ENCODE data around the gene MRPL42. TPM values are rescaled to one million over a fixed set of nuclear protein-coding genes. Genes with fewer than 3 reads are reported as not detected.

MRPL42 gene
- total RNA-seq, 1 donor: 96.6 TPM

- no peak for DNase-seq (ENCODE audit: low read depth)
- TF ChIP-seq CTCF (IDR thresholded peaks at IDR 0.05; ENCODE audit: insufficient read depth, low read length): no peak
- no peak overlapping the region for H3K4me3 ChIP-seq (ENCODE audit: low read depth, low read length)
Observed at GRCh38 chr12:93459097-93459496, 8.2 kb upstream of the MRPL42 start.

- no peak for DNase-seq (ENCODE audit: low read depth)
- TF ChIP-seq CTCF (IDR thresholded peaks at IDR 0.05; ENCODE audit: insufficient read depth, low read length): no peak
- H3K4me3 ChIP-seq (ENCODE audit: low read depth, low read length): no peak overlapping the region
Observed at GRCh38 chr12:93460003-93460402, 7.3 kb upstream of the MRPL42 start.

- no peak for TF ChIP-seq CTCF (IDR thresholded peaks at IDR 0.05; ENCODE audit: insufficient read depth, low read length)
- no peak for DNase-seq (ENCODE audit: low read depth)
- no peak overlapping the region for H3K4me3 ChIP-seq (ENCODE audit: low read depth, low read length)
Observed at GRCh38 chr12:93460902-93461301, 6.4 kb upstream of the MRPL42 start.

DNA sequence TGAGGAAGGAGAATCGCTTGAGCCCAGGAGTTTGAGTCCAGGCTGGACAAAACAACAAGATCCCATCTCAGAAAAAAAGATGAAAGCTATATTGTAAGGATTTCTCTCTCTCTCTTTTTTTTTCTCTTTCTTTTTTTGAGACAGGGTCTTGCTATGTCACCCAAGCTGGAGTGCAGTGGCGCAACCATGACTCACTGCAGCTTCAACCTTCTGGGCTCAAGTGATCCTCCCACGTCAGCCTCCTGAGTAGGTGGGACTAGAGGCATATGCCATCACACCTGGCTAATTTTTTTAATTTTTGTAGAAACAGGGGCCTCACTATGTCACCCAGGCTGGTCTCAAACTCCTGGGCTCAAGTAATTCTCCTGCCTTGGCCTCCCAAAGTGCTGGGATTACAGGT is 5.8 kb upstream of the MRPL42 start:
- no peak for DNase-seq (ENCODE audit: low read depth)
- no peak overlapping the region for H3K4me3 ChIP-seq (ENCODE audit: low read depth, low read length)
- no peak for TF ChIP-seq CTCF (IDR thresholded peaks at IDR 0.05; ENCODE audit: insufficient read depth, low read length)

GRCh38 chr12:93465841-93466240 is 1.5 kb upstream of the MRPL42 start:
- DNase-seq (ENCODE audit: low read depth): no peak
- H3K4me3 ChIP-seq (ENCODE audit: low read depth, low read length): no peak overlapping the region
- TF ChIP-seq CTCF (IDR thresholded peaks at IDR 0.05; ENCODE audit: insufficient read depth, low read length): no peak

DNA sequence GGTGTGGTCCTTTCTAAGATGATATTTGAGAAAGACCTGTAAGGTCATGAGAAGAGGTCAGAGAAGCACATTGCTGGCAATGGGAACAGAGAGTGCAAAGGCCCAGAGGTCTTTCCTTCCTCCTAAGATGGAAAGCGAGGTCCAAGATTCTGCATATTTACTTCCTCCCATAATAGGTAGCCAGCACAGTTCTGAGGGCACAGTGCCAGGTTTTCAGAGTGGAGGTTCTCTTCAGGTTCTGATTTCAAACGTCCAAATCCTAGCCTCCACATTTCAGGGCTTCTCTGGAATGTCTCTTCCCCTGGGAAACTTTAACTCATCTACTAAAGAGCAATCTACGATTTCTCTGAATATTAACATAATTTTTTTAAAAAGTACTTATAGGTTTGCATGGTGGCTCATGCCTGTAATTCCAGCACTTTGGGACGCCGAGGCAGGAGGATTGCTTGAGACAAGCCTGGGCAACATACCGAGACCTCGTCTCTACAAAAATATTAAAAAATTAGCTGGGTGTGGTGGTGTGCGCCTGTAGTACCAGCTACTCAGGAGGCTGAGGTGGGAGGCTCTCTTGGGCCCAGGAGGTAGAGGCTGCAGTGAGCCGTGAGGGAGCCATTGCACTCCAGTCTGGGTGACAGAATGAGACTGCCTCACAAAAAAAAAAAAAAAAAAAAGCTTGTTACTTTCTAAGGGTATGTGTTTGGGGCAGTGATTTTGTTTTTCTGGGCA is 526 bp upstream of the MRPL42 start:
- no peak overlapping the region for H3K4me3 ChIP-seq (ENCODE audit: low read depth, low read length)
- DNase-seq (ENCODE audit: low read depth): no peak
- TF ChIP-seq CTCF (IDR thresholded peaks at IDR 0.05; ENCODE audit: insufficient read depth, low read length): no peak

DNA sequence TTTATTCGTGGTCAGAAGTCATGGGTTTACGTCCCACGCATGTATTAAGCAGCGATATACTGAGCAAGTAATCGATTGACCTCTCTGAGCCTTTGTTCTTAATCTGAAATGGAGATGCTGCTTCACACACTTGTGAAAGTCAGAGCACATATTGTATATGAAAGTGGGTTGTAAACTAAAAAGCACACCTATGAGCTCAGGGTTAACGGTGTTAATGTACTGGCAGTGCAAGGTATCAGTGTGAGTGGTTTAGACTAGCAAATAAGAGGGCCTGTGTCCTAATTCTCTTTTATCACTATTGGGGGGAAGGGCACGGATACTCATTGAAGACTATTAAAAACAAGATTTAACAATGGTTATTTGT is 676 bp downstream of the MRPL42 start:
- DNase-seq (ENCODE audit: low read depth): no peak
- no peak for TF ChIP-seq CTCF (IDR thresholded peaks at IDR 0.05; ENCODE audit: insufficient read depth, low read length)
- peak overlapping the region; percentile 90 for H3K4me3 ChIP-seq (ENCODE audit: low read depth, low read length)

Data from fibroblast of the aortic adventitia (primary cell).